ENCODE measurements around the gene BOLA2. TPM values are rescaled to one million over a fixed set of nuclear protein-coding genes. Genes with fewer than 3 reads are reported as not detected.
"Not testable (repeated sequence)": the region's sequence is repeated elsewhere in the genome, so short reads cannot be mapped to it uniquely, and the experiment has no call there.

The BOLA2 gene
- total RNA-seq, 1 donor from 2014 or later = 3.0 TPM

DNA sequence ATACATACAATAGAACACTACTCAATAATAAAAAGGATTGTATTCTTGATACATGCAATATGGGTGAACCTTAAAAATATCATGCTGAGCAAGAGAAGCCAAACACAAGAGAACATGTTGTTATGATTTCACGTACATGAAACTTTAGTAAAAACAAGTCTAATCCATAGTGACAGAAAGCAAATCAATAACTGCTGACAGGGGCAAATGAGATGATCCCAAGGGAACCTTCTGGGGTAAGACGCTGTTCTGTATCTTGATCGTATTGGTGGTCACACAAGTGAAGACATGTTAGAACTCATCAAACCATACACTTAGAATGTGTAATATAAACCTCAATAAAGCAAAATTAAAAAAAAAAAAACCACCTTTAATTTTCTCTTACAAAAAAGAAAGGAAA, 28.8 kb downstream of the BOLA2 start:
- H3K36me3 ChIP-seq; H3K9me3 ChIP-seq (replicated peaks); intact Hi-C loops (cut with micrococcal nuclease); H3K4me3 ChIP-seq; DNase-seq; H3K27ac ChIP-seq (replicated peaks); H3K27me3 ChIP-seq (ENCODE audit: low read depth); H3K4me1 ChIP-seq: not testable (repeated sequence)

DNA sequence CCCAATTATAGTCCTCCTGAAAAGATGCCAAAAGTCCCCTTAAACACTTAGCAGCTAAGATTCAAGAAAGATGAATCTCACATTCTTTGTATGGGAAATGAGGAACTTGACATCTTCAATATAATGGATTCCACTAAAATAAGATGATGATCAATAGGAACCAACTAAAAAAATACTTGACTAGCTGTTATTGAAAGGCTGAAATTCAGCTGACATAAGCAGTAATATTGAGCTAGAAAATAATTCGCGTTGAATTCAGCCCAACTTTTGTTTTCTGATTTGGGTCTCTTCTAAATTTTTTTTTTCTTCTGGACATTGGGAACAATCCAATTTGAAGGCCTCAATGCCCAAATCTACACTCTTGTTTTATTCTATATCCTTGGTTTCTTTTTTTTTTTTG, 30.6 kb downstream of the BOLA2 start:
- DNase-seq; H3K27me3 ChIP-seq (ENCODE audit: low read depth); intact Hi-C loops (cut with micrococcal nuclease); H3K4me1 ChIP-seq; H3K36me3 ChIP-seq; H3K4me3 ChIP-seq; H3K27ac ChIP-seq (replicated peaks); H3K9me3 ChIP-seq (replicated peaks): not testable (repeated sequence)

DNA sequence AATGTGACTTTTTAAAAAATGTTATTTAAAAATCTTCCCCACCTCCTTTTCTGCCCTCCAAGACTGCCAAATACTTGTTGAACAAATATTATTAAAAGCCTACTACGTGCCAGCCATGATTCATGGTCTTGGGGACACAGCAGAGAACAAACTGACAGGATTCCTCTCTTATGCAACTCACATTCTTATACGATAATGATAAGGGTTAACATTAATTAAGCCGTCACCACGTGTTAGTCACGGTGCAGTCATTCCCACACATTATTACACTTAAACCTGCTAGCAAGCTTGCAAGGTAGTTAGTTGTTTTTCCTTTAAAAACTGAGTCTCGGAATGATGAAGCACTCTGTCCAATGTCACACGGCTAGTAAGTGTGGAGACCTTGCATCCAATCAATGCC, 48.9 kb downstream of the BOLA2 start:
- H3K4me3 ChIP-seq; H3K27ac ChIP-seq (replicated peaks); H3K27me3 ChIP-seq (ENCODE audit: low read depth); H3K4me1 ChIP-seq; H3K36me3 ChIP-seq; H3K9me3 ChIP-seq (replicated peaks); DNase-seq; intact Hi-C loops (cut with micrococcal nuclease): not testable (repeated sequence)

Other genes starting within 250 kb of the BOLA2 start
- gene NPIPB11, start 47.6 kb downstream of the BOLA2 start, total RNA-seq = 0.69 TPM
- gene SLX1B, start 182 bp upstream of the BOLA2 start, total RNA-seq = 19.1 TPM
- gene SULT1A4, start 5.6 kb upstream of the BOLA2 start, total RNA-seq = 5.2 TPM
- 13.8 TPM for gene NPIPB12, start 52.1 kb upstream of the BOLA2 start, total RNA-seq
- gene SPN, start 208.9 kb upstream of the BOLA2 start, total RNA-seq = 1.3 TPM
- gene QPRT, start 224.8 kb upstream of the BOLA2 start, total RNA-seq = 20.8 TPM

Data from left ventricle myocardium inferior (tissue), 1 donor.